HG02642 (cell line): ENCODE data around the gene MAGI3.
"Not testable (repeated sequence)": the region's sequence is repeated elsewhere in the genome, so short reads cannot be mapped to it uniquely, and the experiment has no call there.

ENCODE experiments used
- ATAC-seq: cut with Tn5 transposase; IDR thresholded peaks from one replicate; pipeline ENCODE4 v1.9.1; 2021; ENCODE audit warnings: mild to moderate bottlenecking; ENCODE audit not compliant: unreplicated experiment, poor library complexity

Gene MAGI3

DNA sequence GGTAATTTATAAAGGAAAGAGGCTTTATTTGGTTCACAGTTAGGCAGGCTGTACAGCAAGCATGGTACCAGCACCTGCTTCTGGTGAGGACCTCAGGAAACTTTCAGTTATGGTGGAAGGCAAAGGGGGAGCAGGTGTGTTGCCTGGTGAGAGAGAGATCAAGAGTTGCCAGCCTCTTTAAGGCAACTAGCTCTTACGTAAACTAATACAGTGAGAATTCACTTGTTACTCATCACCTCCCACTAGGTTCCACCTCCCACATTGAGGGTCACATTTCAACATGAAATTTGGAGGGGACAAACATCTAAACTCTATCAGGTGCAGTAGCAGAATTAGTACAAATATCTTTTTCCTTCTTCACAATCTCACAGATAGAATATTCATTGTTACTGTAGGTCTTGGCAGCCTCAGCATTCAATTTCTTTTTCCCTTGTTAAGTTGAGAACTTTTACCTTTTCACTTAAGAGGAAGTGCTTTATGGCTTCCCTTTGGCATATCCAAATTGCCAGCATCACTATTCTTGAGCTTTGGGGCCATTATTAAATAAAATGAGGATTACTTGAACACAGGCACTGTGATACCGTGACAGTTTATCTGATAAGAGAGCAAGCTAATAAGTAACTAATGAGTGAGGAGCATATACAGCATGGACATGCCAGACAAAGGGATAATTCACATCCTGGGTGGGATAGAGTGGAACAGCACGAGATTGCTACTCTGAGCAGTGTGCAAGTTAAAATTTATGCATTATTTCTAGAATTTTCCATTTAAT, 48.4 kb downstream of the MAGI3 start:
- no peak for ATAC-seq

DNA sequence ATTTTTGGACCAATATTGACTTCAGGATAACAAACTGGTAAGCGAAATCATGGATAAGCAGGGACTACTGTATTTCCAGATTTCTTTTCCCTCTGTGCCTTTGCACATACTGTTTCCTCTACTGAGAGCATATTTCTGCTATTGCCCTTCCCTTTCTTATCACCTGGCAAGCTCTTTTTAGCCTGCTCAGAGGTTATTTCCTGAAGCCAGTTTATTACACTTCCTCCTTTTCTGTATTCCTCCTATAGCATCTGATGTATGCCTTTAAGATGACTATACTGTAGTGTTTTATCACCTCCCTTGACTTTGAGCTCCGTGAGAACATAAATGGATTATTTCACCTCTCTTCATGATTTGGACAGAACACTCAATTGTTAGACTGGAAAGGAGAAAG, 49.0 kb downstream of the MAGI3 start:
- no peak for ATAC-seq

DNA sequence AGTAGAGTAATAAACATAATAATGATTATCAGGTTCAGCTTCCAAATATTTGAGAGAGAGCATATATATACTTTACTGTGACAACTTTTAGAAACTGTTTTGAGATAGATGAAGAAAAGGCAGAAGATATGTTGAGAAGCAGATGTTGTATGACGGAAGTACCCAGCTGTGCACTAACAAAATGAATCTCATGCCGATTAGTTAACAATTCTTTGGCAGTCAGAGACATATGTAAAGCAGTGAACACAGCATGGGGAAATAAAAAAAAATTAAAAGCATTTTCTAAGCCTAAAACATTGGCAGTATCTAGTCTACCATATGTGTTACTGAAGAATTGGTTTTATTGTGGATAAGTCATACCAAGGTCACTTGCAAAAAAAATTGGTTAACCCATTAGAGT, 51.8 kb downstream of the MAGI3 start:
- no peak for ATAC-seq

GRCh38 chr1:113444857-113445256, 54.5 kb downstream of the MAGI3 start:
- no peak for ATAC-seq

GRCh38 chr1:113451710-113452109, 61.4 kb downstream of the MAGI3 start:
- ATAC-seq = no peak

DNA sequence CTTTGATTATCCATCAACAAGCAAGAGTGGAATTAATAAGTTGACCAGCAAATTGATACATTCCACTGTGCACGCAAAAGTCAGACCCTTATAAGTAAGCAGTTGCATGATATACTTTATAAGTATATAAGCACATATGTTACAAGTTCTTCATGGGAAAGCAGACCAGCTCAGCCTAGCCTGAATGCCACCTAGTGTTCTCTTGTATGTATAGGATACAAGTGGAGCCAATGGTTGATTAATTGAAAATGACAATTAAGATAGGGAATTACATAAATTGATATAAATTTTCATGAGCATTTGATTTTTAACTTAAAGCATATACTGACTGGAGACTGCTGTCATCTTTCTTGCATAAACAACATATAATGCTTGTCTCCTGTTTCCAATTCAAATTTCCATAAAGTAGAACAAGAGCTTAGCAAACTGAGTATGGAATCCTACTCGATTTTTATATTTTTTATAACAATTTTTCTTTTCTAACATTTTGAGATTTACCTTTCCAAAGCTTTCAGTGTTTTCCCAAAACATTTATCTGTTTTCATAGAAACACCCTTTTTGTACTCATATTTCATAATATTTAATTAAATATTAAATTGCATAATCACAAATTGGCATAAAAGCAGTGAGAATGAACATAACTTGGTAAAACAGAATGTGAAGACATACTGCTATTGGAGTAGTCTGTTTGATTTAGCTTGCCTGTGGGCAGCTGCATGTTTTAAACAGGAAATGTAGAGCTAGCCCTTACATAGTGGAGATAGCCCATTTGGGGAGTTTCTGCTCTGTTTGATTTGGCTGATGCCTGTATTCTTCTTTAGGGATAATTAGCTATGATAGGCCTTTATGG, 62.8 kb downstream of the MAGI3 start:
- no peak for ATAC-seq

DNA sequence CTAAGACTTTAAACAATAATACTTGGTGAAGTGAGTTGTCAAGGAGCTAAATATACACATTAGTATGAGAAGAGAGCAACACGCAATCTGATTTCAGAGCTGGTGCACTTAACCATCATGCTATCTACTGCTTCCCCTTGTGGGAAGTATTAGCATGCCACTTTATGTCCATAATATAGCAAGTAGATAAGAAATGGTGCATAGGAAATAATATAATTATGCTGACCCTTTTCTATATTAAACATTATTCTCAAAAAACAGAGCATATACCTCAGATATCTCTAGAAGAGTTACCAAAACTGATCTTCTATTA, 63.4 kb downstream of the MAGI3 start:
- no peak for ATAC-seq

DNA sequence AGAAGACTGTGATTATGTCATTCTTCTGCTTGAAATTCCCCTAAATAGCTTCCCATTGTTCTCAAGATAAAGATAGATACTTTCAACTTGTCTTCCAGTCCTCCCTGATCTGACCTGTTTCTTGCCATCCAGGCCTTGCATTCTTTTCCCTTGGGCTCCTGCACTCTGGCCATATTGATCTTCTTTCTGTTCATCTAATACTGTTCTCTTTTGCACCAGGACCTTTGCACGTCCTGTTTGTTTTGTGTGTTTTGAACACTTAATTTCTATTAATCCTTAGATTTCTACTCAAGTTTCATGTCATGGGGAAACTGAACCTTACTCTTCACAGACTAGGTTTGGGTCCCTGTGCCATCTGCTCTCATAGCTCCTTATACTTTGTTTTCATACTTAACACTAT, 65.1 kb downstream of the MAGI3 start:
- ATAC-seq = no peak

- no peak for ATAC-seq
These were observed 66.7 kb downstream of the MAGI3 start for GRCh38 chr1:113456967-113457366.

DNA sequence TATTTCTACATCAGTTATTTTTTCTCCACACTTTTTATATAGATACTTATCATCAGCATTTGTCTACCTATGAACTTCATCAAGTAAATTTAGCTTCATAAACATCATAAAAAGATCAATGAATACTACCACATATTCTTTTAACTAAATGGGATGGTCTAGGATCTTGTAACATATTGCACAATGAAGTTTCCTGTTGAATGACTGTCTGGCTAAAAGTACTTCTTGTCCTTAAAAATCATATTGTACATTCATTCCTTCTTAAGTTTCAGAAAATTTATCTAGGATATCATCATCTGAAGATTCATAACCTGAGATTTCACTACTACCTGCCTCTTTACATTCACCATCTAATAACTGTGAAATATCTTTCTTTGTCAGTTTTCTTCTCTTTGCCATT, 69.0 kb downstream of the MAGI3 start:
- ATAC-seq = no peak

GRCh38 chr1:113467991-113468390, 77.7 kb downstream of the MAGI3 start:
- ATAC-seq = no peak

DNA sequence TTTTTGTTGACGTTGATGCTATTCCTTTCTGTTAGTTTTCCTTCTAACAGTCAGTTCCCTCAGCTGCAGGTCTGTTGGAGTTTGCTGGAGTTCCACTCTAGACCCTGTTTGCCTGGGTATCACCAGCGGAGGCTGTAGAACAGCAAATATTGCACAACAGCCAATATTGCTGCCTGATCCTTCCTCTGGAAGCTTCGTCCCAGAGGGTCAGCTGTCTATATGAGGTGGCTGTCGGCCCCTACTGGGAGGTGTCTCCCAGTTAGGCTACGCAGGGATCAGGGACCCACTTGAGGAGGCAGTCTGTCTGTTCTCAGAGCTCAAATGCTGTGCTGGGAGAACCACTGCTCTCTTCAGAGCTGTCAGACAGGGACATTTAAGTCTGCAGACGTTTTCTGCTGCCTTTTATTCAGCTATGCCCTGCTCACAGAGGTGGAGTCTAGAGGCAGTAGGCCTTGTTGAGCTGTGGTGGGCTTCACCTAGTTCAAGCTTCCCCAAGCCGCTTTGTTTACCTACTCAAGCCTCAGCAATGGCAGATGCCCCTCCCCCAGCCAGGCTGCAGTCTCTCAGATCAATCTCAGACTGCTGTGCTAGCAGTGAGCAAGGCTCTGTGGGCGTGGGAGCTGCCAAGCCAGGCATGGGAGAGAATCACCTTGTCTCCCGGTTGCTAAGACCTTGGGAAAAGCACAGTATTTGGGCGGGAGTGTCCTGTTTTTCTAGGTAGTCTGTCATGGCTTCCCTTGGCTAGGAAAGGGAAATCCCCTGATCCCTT, 88.3 kb downstream of the MAGI3 start:
- ATAC-seq = not testable (repeated sequence)

DNA sequence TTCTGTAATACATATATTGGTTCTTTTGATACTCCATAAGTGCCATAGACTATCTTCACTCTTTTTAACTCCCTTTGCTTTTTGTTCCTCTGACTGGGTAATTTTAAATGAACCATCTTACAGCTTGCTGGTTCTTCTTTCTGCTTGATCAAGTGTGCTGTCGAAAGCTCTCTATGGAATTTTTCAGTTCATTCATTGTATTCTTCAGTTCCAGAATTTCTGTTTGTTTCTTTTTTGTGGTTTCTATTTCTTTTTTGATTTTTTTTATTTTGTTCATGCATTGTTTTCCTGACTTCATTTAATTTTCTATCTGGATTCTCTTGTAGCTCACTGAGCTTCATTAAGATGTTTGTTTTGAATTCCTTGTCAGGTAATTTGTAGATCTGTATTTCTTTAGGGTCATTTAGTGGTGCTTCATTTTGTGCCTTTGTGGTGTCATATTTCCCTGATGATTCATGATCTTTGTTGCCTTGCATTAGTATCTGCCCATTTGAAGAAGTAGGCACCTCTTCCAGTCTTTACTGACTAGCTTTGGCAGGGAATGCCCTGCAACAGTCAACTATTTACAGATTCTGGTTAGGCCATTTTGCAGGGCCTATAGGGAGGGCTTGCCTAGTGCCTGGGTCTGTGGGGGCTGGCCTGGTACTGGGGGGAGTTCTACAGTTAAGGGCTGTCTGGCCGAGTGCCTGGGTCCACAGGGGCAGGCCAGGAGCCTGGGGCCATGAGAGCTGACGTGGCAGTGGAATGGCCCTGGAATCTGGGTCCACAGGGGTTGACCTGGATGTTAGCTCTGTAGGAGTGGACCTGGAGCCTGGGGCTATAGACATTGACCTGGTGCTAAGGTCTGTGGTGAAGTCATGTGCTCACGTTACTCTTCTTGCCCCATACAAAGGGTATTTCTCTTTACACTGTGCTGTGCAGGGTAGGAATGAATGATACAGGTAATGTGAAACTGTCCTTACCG, 89.7 kb downstream of the MAGI3 start:
- no peak for ATAC-seq

DNA sequence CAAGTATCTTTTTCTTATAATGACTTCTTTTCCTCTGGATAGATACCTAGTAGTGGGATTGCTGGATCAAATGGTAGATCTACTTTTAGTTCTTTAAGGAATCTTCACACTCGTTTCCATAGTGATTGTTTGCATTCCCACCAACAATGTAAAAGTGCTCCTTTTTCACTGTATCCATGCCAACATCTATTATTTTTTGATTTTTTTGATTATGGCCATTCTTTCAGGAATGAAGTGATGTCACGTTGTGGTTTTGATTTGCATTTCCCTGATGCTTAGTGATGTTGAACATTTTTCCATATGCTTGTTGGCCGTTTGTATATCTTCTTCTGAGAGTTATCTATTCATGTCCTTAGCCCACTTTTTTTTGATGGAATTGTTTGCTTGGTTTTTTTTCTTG, 94.8 kb downstream of the MAGI3 start:
- not testable (repeated sequence) for ATAC-seq

- no peak for ATAC-seq
These were observed 98.4 kb downstream of the MAGI3 start for GRCh38 chr1:113488576-113489177.

DNA sequence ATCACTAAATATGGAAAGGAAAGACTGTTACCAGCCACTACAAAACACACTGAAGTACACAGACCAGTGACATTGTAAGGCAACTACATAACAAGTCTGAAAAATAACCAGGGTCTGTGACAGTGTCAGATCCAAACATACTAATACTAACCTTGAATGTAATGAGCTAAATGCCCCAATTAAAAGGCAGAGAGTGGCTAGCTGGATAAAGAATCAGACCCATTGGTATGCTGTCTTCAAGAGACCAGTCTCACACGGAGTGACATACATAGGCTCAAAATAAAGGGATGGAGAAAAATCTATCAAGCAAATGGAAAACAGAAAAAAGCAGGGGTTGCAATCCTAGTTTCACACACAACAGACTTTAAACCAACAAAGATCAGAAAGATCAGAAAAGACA, 100.1 kb downstream of the MAGI3 start:
- no peak for ATAC-seq

- no peak for ATAC-seq
These were observed 103.2 kb downstream of the MAGI3 start for GRCh38 chr1:113493533-113493932.

DNA sequence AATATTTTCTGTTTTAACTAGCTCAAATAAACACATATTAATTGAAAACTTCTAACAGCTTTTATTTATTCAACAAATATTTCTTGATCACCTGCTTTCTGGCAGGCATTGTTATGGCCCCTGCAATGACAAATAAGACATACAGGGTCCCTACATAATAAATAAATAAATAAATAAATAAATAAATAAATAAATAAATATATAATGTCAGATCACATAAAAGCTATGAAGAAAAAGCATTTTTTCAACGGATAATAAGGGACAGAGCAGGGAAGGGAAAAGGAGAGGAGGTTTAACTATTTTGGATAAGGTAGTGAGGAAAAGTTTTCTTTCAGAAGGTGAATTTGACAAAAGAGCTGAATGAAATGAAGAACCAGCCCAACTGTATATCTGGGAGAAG, 115.0 kb downstream of the MAGI3 start:
- no peak for ATAC-seq

GRCh38 chr1:113507552-113508214, 117.4 kb downstream of the MAGI3 start:
- no peak for ATAC-seq
